Mammary epithelial cell (primary cell): ENCODE results near the gene COL4A1.

Experiments
- EZH2 ChIP-seq: IDR thresholded peaks from 2 replicates; pipeline ENCODE4 v1.6.1; 2012; ENCODE audit warnings: low read length, inconsistent platforms, borderline replicate concordance
- TF ChIP-seq, protein P1 (sequence below), 2 donors: IDR thresholded peaks in 1 of 2; conservative IDR thresholded peaks in 1 of 2; 2 replicates each; pipeline ENCODE4 v1.5.1; 2011 to 2012; ENCODE audit warnings: inconsistent platforms in 2 of 2, low read length in 2 of 2, mild to moderate bottlenecking in 2 of 2, control low read depth in 1 of 2, low read depth in 1 of 2; ENCODE audit not compliant: insufficient read depth in 1 of 2; ENCODE audit errors: extremely low read depth in 1 of 2

DNA sequence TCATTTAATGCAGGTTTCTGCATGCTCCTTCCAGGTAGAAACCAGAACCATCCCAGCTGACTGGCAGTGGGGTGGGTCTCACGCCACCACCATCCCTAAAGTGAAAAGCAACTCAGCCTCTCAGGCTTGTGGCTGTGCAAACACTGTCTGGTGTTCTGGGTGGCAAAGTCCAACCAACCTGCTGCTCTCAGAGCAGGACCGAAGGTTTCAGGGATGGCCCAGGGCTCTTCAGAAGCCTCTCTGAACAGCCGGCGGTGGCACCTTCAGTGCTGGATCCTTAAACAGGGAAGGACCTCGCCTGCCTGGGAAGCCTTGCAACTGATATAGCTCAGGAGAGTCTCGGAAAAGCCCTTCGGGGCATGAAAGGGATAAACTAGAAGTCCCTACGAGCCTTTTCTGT lies 100.8 kb downstream of the COL4A1 start:
- TF ChIP-seq, protein P1, sequence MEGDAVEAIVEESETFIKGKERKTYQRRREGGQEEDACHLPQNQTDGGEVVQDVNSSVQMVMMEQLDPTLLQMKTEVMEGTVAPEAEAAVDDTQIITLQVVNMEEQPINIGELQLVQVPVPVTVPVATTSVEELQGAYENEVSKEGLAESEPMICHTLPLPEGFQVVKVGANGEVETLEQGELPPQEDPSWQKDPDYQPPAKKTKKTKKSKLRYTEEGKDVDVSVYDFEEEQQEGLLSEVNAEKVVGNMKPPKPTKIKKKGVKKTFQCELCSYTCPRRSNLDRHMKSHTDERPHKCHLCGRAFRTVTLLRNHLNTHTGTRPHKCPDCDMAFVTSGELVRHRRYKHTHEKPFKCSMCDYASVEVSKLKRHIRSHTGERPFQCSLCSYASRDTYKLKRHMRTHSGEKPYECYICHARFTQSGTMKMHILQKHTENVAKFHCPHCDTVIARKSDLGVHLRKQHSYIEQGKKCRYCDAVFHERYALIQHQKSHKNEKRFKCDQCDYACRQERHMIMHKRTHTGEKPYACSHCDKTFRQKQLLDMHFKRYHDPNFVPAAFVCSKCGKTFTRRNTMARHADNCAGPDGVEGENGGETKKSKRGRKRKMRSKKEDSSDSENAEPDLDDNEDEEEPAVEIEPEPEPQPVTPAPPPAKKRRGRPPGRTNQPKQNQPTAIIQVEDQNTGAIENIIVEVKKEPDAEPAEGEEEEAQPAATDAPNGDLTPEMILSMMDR (conservative IDR thresholded peaks at IDR 0.05 in 1 of 2, IDR thresholded peaks at IDR 0.05 in 1 of 2; ENCODE audit: extremely low read depth in 1 of 2, insufficient read depth in 1 of 2, low read depth in 1 of 2, low read length in 2 of 2) = no peak
- no peak for TF ChIP-seq EZH2
